Measurements from ENCODE around the gene MAMSTR. TPM values are rescaled to one million over a fixed set of nuclear protein-coding genes. Genes with fewer than 3 reads are reported as not detected.

MAMSTR gene
- total and polyA plus RNA-seq, 9 of the 15 experiments (the other 6 are each of a cell fraction or from before 2014, with no cell fraction given) = 0.08 to 1.00 (median 0.40) TPM; not detected in 1

DNA sequence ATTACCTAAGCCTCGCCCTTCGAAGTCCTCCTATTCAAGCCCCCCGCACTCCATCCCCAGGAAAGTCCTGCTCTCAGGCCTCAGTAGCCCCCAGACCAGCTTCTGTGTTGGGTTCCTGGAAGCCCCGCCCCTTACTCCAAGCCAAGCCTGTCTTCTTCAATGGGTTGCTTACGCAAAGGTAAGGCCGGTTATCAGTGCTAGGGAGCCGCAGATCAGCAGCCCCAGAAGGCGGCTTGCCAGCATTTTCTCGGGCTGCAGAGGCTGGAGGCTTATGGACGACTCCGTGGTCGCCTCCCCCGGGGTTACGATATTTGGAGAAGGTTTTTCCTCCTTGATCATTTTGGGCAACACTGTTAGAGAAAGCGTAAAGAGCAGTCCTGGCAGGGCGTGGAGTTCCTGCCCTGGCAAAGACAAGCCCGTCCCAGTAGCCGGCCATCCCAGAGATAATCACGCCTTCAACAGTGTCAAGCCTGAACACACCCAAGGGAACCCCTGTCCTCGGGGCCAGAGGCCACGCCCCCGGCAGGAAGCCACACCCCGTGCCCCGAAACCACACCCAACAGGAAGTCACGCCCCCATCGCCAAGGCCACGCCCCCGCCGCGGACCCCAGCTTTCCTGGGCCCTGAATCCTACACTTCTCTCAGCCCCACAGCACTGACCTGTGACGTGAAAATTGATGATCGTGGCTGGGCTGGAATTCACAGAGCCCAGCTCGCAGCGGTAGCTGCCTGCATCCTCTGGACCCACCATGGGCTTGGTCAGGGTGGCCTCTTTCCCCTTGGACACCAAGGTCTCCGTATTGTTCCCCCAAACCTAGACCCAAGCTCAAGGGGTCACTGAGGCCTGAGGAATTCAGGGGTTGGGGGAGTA lies 21.8 kb upstream of the MAMSTR start (continued):
- TF ChIP-seq PHB (CRISPR knock-in tag; IDR thresholded peaks at IDR 0.05) (no peak), ZNF274 (IDR thresholded peaks at IDR 0.05; ENCODE audit: borderline replicate concordance, low read depth, low read length) (no peak), ZNF347 (CRISPR knock-in tag; IDR thresholded peaks at IDR 0.05; ENCODE audit: low read depth) (no peak), POLR3G (IDR thresholded peaks at IDR 0.05; ENCODE audit: extremely low read depth, insufficient read length, insufficient replicate concordance) (no peak), NFE2L1 (tag; IDR thresholded peaks at IDR 0.05; ENCODE audit: borderline replicate concordance, low read depth) (no peak), NR2F6 (CRISPR knock-in tag; IDR thresholded peaks at IDR 0.05) (no peak; the same call in 1 of the 2 replicates), SRF (CRISPR knock-in tag; IDR thresholded peaks at IDR 0.05) (0 out of 4 replicates have a peak, but pooled peaks of 1 of the 2 experiments have one; percentile 42), POLR2G (IDR thresholded peaks at IDR 0.05; ENCODE audit: low read depth, low read length) (peak; percentile 75), ZNF436 (CRISPR knock-in tag; IDR thresholded peaks at IDR 0.05) (no peak), HDAC6 (IDR thresholded peaks at IDR 0.05; ENCODE audit: low read depth, low read length) (no peak), ELF2 (CRISPR knock-in tag; IDR thresholded peaks at IDR 0.05) (no peak), XRCC4 (IDR thresholded peaks at IDR 0.05; ENCODE audit: extremely low read depth, insufficient read depth, insufficient read length) (no peak), IRF2 (CRISPR knock-in tag; IDR thresholded peaks at IDR 0.05) (no peak)
- TF ChIP-seq, protein P1, sequence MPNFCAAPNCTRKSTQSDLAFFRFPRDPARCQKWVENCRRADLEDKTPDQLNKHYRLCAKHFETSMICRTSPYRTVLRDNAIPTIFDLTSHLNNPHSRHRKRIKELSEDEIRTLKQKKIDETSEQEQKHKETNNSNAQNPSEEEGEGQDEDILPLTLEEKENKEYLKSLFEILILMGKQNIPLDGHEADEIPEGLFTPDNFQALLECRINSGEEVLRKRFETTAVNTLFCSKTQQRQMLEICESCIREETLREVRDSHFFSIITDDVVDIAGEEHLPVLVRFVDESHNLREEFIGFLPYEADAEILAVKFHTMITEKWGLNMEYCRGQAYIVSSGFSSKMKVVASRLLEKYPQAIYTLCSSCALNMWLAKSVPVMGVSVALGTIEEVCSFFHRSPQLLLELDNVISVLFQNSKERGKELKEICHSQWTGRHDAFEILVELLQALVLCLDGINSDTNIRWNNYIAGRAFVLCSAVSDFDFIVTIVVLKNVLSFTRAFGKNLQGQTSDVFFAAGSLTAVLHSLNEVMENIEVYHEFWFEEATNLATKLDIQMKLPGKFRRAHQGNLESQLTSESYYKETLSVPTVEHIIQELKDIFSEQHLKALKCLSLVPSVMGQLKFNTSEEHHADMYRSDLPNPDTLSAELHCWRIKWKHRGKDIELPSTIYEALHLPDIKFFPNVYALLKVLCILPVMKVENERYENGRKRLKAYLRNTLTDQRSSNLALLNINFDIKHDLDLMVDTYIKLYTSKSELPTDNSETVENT (CRISPR knock-in tag; IDR thresholded peaks at IDR 0.05) = no peak
- TF ChIP-seq, protein P2, sequence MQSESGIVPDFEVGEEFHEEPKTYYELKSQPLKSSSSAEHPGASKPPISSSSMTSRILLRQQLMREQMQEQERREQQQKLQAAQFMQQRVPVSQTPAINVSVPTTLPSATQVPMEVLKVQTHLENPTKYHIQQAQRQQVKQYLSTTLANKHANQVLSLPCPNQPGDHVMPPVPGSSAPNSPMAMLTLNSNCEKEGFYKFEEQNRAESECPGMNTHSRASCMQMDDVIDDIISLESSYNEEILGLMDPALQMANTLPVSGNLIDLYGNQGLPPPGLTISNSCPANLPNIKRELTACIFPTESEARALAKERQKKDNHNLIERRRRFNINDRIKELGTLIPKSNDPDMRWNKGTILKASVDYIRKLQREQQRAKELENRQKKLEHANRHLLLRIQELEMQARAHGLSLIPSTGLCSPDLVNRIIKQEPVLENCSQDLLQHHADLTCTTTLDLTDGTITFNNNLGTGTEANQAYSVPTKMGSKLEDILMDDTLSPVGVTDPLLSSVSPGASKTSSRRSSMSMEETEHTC (IDR thresholded peaks at IDR 0.05) = no peak
- TF ChIP-seq, protein P3, sequence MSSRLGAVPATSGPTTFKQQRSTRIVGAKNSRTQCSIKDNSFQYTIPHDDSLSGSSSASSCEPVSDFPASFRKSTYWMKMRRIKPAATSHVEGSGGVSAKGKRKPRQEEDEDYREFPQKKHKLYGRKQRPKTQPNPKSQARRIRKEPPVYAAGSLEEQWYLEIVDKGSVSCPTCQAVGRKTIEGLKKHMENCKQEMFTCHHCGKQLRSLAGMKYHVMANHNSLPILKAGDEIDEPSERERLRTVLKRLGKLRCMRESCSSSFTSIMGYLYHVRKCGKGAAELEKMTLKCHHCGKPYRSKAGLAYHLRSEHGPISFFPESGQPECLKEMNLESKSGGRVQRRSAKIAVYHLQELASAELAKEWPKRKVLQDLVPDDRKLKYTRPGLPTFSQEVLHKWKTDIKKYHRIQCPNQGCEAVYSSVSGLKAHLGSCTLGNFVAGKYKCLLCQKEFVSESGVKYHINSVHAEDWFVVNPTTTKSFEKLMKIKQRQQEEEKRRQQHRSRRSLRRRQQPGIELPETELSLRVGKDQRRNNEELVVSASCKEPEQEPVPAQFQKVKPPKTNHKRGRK (tag; IDR thresholded peaks at IDR 0.05) = no peak
- TF ChIP-seq, protein P4, sequence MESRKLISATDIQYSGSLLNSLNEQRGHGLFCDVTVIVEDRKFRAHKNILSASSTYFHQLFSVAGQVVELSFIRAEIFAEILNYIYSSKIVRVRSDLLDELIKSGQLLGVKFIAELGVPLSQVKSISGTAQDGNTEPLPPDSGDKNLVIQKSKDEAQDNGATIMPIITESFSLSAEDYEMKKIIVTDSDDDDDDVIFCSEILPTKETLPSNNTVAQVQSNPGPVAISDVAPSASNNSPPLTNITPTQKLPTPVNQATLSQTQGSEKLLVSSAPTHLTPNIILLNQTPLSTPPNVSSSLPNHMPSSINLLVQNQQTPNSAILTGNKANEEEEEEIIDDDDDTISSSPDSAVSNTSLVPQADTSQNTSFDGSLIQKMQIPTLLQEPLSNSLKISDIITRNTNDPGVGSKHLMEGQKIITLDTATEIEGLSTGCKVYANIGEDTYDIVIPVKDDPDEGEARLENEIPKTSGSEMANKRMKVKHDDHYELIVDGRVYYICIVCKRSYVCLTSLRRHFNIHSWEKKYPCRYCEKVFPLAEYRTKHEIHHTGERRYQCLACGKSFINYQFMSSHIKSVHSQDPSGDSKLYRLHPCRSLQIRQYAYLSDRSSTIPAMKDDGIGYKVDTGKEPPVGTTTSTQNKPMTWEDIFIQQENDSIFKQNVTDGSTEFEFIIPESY (CRISPR knock-in tag; IDR thresholded peaks at IDR 0.05) = no peak
- TF ChIP-seq, protein P5, sequence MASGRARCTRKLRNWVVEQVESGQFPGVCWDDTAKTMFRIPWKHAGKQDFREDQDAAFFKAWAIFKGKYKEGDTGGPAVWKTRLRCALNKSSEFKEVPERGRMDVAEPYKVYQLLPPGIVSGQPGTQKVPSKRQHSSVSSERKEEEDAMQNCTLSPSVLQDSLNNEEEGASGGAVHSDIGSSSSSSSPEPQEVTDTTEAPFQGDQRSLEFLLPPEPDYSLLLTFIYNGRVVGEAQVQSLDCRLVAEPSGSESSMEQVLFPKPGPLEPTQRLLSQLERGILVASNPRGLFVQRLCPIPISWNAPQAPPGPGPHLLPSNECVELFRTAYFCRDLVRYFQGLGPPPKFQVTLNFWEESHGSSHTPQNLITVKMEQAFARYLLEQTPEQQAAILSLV (tag; IDR thresholded peaks at IDR 0.05) = no peak

All from K562 (cell line).